ENCODE measurements around the gene SGK1. TPM values are rescaled to one million over a fixed set of nuclear protein-coding genes. Genes with fewer than 3 reads are reported as not detected.
A peak's percentile ranks its signal among the peaks of the same experiment; 100 is the strongest.

SGK1 gene
- total RNA-seq, 3 donors from 2014 or later: 104 to 459 (median 193) TPM

DNA sequence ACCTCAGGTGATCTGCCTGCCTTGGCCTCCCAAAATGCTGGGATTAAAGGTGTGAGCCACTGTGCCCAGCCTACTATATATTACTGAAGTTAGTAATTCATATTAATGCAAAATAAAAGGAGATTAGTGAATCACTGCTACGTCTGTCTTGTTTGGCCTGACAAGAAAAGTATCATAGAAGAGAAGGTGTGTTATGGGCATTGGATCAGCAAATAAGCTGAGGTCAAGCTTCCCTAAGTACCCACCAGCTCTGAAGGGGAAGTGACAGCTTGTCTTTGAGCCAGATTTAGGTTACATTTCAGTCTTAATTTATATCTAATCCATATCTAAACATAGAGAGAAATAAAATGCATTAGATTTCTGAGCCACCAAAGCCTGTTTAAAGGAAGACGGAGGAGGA, 7.1 kb downstream of the SGK1 start:
- Histone ChIP-seq H3K4me1 (no peaks in the 10 kb centered on the region), H3K4me3 (no peak overlapping the region), H3K27ac (no peak overlapping the region), H3K9me3 (no peaks in the 10 kb centered on the region), H3K36me3 (no peaks in the 10 kb centered on the region), H3K27me3 (no peaks in the 10 kb centered on the region)
- intact Hi-C loops (cut with DNase I; ENCODE audit: low total_unique reads): no loop called here
- no peak for TF ChIP-seq POLR2AphosphoS5 (IDR thresholded peaks at IDR 0.05)
- TF ChIP-seq, protein P1, sequence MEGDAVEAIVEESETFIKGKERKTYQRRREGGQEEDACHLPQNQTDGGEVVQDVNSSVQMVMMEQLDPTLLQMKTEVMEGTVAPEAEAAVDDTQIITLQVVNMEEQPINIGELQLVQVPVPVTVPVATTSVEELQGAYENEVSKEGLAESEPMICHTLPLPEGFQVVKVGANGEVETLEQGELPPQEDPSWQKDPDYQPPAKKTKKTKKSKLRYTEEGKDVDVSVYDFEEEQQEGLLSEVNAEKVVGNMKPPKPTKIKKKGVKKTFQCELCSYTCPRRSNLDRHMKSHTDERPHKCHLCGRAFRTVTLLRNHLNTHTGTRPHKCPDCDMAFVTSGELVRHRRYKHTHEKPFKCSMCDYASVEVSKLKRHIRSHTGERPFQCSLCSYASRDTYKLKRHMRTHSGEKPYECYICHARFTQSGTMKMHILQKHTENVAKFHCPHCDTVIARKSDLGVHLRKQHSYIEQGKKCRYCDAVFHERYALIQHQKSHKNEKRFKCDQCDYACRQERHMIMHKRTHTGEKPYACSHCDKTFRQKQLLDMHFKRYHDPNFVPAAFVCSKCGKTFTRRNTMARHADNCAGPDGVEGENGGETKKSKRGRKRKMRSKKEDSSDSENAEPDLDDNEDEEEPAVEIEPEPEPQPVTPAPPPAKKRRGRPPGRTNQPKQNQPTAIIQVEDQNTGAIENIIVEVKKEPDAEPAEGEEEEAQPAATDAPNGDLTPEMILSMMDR (IDR thresholded peaks at IDR 0.05): no peak
- no peak for TF ChIP-seq POLR2A (IDR thresholded peaks at IDR 0.05)
- no peak for DNase-seq (ENCODE audit: low spot score in 2 of 2)

DNA sequence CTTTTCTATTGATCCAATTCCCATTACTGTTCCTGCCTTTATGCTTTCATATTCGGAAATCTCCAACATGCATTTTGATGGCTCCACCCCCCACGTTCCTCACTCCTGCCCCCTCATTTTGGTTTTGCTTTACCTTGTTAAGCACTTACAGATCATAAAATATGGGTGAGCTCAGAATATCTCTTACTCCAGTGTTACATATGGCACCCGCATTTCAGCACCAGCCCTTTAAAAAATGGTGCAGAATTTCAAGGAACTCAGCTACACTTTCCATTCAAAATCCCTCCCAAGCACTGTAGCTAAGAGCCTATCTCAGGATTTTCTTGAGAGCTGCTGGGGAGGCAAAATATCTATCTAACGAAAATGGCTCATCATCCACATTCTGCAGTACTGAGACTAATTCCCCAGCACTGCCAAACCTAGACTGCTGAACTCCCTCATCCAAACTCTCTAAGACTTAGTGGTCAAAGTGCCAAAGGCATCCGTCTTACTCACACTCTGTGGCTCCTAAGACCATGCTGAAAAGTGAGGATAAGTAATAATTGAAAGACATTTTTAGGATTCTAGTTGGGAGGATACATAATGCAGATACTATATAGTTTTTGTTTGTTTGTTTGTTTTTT, 7.8 kb downstream of the SGK1 start:
- no peak overlapping the region for H3K27ac ChIP-seq
- intact Hi-C loops (cut with DNase I; ENCODE audit: low total_unique reads): no loop called here
- TF ChIP-seq, protein P1 (IDR thresholded peaks at IDR 0.05): no peak
- H3K36me3 ChIP-seq: no peaks in the 10 kb centered on the region
- H3K27me3 ChIP-seq: no peaks in the 10 kb centered on the region
- H3K4me3 ChIP-seq: no peak overlapping the region
- H3K4me1 ChIP-seq: no peaks in the 10 kb centered on the region
- no peak for DNase-seq (ENCODE audit: low spot score in 2 of 2)
- H3K9me3 ChIP-seq: no peaks in the 10 kb centered on the region

DNA sequence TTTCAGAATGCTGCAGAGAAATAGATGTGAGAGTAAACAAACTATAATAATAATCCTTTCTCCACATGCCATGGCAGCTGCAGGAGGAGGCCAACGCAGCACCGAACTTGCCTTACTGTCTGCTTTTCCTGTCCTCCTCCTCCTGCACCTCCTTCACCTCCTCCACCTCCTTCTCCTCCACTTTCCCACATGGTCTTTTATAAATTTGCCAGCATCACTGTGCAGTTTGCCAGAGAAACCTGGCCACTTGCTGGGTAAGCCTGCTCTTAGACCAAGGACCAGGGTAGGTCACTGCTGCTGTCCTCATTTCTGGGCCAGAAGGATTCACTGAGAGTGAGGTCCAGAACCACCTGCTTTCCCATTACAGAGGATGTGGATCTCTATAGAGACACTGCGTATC, 8.7 kb downstream of the SGK1 start:
- H3K4me1 ChIP-seq: no peaks in the 10 kb centered on the region
- DNase-seq (ENCODE audit: low spot score in 2 of 2): no peak
- H3K9me3 ChIP-seq: no peaks in the 10 kb centered on the region
- intact Hi-C loops (cut with DNase I; ENCODE audit: low total_unique reads): no loop called here
- H3K27ac ChIP-seq: peak overlapping the region; percentile 48 to 65
- no peaks in the 10 kb centered on the region for H3K36me3 ChIP-seq
- no peak overlapping the region for H3K4me3 ChIP-seq
- no peaks in the 10 kb centered on the region for H3K27me3 ChIP-seq
- TF ChIP-seq POLR2AphosphoS5 (IDR thresholded peaks at IDR 0.05): no peak
- TF ChIP-seq, protein P1 (IDR thresholded peaks at IDR 0.05): no peak
- no peak for TF ChIP-seq POLR2A (IDR thresholded peaks at IDR 0.05)

DNA sequence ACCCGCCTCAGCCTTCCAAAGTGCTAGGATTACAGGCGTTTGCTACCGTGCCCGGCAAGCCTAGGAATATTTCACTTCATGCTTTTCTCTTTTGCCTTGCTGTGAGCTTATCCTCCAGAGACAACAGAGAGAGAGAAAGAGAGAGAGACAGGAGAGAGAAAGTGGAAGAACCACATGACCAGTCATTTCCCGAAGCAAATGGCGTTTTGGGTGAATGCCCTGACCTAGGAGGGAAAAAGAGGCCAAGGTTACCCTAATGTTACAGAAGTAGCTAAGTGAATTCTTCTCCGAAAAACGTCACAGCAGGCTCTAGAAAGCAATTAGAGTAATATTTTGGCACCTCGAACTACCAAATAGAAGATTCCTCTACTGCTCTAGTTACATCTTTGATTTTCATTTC, 9.1 kb downstream of the SGK1 start:
- intact Hi-C loops (cut with DNase I; ENCODE audit: low total_unique reads): no loop called here
- peak overlapping the region; percentile 48 to 65 for H3K27ac ChIP-seq
- H3K27me3 ChIP-seq: no peaks in the 10 kb centered on the region
- H3K4me3 ChIP-seq: no peak overlapping the region
- H3K9me3 ChIP-seq: no peaks in the 10 kb centered on the region
- no peak for DNase-seq (ENCODE audit: low spot score in 2 of 2)
- H3K36me3 ChIP-seq: no peaks in the 10 kb centered on the region
- no peaks in the 10 kb centered on the region for H3K4me1 ChIP-seq
- no peak for TF ChIP-seq POLR2AphosphoS5 (IDR thresholded peaks at IDR 0.05)
- TF ChIP-seq, protein P1 (IDR thresholded peaks at IDR 0.05): no peak
- no peak for TF ChIP-seq POLR2A (IDR thresholded peaks at IDR 0.05)

DNA sequence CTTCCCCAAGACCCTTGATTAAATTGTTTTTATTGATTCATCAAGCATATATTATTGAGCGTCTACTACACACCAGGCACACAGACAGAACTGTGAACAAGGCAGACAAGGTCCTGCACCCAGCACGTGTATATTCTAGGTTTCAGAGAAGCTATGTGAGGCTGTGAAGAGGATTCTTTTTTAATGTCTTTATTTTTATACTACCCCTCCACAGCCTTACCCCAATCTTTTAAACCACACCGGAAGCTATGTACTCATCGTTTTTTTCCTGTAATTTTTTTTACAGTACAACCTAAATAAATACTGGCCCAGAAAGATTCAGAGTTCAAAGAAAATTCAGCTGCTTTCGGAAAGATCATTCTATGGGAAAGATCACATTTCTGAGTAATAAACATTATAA, 10.0 kb downstream of the SGK1 start:
- H3K36me3 ChIP-seq: no peaks in the 10 kb centered on the region
- TF ChIP-seq POLR2A (IDR thresholded peaks at IDR 0.05) (no peak), POLR2AphosphoS5 (IDR thresholded peaks at IDR 0.05) (no peak)
- TF ChIP-seq, protein P1 (IDR thresholded peaks at IDR 0.05): no peak
- H3K27ac ChIP-seq: no peak overlapping the region
- H3K9me3 ChIP-seq: no peaks in the 10 kb centered on the region
- H3K4me3 ChIP-seq: no peak overlapping the region
- no peaks in the 10 kb centered on the region for H3K4me1 ChIP-seq
- no peaks in the 10 kb centered on the region for H3K27me3 ChIP-seq
- no peak for DNase-seq (ENCODE audit: low spot score in 2 of 2)
- intact Hi-C loops (cut with DNase I; ENCODE audit: low total_unique reads): no loop called here

Measured in breast epithelium (tissue), 4 donors.